Dendritic cell treated with granulocyte-macrophage colony-stimulating factor and Interleukin-4, amounts not matched to agents 40 ng/mL and 50 ng/mL, for 4 days (primary cell): ENCODE results near the gene LAMB3.
A peak's percentile ranks its signal among the peaks of the same experiment; 100 is the strongest.

Experiments used
- H3K27ac Mint-ChIP-seq: one replicate; pipeline ENCODE4 v1.8.0; 2022; ENCODE audit warnings: mild to moderate bottlenecking, mixed read lengths
- H3K27me3 Mint-ChIP-seq: one replicate; pipeline ENCODE4 v1.8.0; 2022; ENCODE audit warnings: mild to moderate bottlenecking, mixed read lengths
- H3K36me3 Mint-ChIP-seq: one replicate; pipeline ENCODE4 v1.8.0; 2022; ENCODE audit warnings: low read depth, mixed read lengths
- H3K4me1 Mint-ChIP-seq: one replicate; pipeline ENCODE4 v1.8.0; 2022; ENCODE audit warnings: low read depth, mixed read lengths
- H3K4me3 Mint-ChIP-seq: one replicate; pipeline ENCODE4 v1.8.0; 2022; ENCODE audit warnings: mild to moderate bottlenecking, moderate library complexity, mixed read lengths
- H3K9me3 Mint-ChIP-seq: one replicate; pipeline ENCODE4 v1.8.0; 2022; ENCODE audit warnings: mixed read lengths
- intact Hi-C: fragments of 100-400 bp; cut with micrococcal nuclease; formaldehyde crosslinking; loops from one replicate; pipeline ENCODE4 v1.15.0; 2022

LAMB3 gene

GRCh38 chr1:209622841-209623829, 29.1 kb downstream of the LAMB3 start:
- intact Hi-C loops, result no loop called here
- Mint-ChIP-seq H3K27me3 (peaks cover 24% of the 10 kb centered on the region), H3K36me3 (peaks cover 9% of the 10 kb centered on the region), H3K27ac (no peak overlapping the region), H3K4me1 (peaks cover 66% of the 10 kb centered on the region), H3K4me3 (no peak overlapping the region), H3K9me3 (no peaks in the 10 kb centered on the region)

- peaks cover 33% of the 10 kb centered on the region for H3K27me3 Mint-ChIP-seq
- H3K4me3 Mint-ChIP-seq, result no peak overlapping the region
- H3K36me3 Mint-ChIP-seq, result peaks cover 19% of the 10 kb centered on the region
- peak overlapping the region; percentile 21 for H3K27ac Mint-ChIP-seq
- H3K4me1 Mint-ChIP-seq, result peaks cover 56% of the 10 kb centered on the region
- intact Hi-C loops, result no loop called here
- H3K9me3 Mint-ChIP-seq, result no peaks in the 10 kb centered on the region
Observed at GRCh38 chr1:209621741-209622655, 30.2 kb downstream of the LAMB3 start.

DNA sequence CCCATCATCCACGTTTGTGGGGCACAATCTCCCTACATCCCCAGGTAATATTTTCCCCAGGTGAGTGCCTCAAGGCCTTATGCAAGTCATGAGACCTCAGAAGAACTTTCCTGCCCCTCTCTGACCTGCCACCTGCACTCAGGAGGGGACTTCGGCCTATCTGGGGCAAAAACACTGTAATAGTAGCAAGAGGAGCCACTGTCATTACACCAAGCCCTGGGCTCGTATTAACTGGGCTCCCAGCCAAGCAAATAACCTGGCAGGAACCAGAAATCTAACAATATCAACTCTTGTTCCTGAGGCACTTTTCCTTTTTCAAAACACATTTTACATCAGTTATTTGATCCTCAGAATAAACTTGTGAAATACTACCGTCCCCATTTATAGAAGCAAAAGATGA, 30.9 kb downstream of the LAMB3 start:
- H3K27me3 Mint-ChIP-seq, result peaks cover 34% of the 10 kb centered on the region
- no peak overlapping the region for H3K4me3 Mint-ChIP-seq
- H3K4me1 Mint-ChIP-seq, result peaks cover 49% of the 10 kb centered on the region
- intact Hi-C loops, result no loop called here
- no peaks in the 10 kb centered on the region for H3K9me3 Mint-ChIP-seq
- peaks cover 26% of the 10 kb centered on the region for H3K36me3 Mint-ChIP-seq
- no peak overlapping the region for H3K27ac Mint-ChIP-seq

DNA sequence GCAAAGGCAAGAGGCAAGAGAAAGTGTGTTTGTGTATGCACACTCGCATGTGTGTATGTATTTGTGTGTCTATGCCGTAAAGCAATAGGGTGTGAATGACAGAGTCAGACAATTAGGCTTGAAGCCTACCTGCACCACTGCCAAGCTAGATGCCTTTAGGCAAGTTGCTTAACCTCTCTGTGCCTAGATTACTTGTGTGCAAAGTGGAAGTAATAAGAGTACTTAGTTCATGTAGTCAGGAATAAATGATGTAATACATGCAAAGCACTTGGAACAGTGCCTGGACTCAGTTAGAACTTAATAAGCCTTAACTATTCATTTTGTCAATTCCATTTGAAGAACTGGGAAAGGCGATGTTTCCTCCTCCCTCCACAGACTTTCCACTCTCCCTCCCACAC, 31.7 kb downstream of the LAMB3 start:
- intact Hi-C loops, result no loop called here
- H3K4me3 Mint-ChIP-seq, result no peak overlapping the region
- H3K36me3 Mint-ChIP-seq, result peaks cover 33% of the 10 kb centered on the region
- H3K27ac Mint-ChIP-seq, result no peak overlapping the region
- H3K4me1 Mint-ChIP-seq, result peaks cover 41% of the 10 kb centered on the region
- peaks cover 38% of the 10 kb centered on the region for H3K27me3 Mint-ChIP-seq
- H3K9me3 Mint-ChIP-seq, result no peaks in the 10 kb centered on the region

DNA sequence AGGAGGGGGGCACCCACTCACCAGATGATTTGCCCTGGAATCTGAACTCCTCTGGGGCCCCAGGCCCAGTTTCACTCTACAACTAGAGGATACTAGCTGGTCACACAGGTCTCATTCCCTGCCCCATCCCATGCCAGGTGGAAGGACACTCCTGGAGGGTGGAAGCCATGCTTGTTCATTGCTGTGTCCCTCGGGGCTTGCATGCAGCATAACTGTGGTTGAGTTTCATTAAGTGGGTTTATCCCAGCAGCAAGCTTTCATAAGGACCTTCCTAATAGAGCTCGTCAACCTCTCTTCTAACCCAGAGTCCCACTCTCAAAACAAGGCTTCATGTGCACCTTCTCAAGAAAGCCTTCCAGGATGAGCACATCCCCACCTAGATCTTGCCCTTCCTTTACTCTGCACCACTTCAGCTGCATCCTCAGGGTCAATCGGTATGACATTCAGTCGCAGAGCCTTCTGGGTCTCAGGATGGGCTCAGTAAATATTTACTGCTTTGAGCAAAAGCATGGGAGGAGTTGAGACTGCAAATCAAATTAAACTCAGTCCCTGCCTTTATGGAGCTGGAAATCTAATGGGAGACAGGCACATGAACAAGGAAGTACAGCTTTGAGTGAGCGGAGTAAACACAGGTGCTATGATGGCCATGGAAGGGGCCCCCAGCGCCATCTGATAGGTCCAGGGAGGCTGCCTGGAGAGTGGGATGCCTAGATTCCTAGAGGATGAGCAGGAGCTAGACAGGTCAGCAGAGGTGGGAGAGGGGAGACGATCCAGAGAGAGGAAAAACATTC, 32.3 kb downstream of the LAMB3 start:
- peaks cover 36% of the 10 kb centered on the region for H3K36me3 Mint-ChIP-seq
- H3K4me1 Mint-ChIP-seq, result peaks cover 39% of the 10 kb centered on the region
- H3K9me3 Mint-ChIP-seq, result no peaks in the 10 kb centered on the region
- H3K4me3 Mint-ChIP-seq, result no peak overlapping the region
- peaks cover 40% of the 10 kb centered on the region for H3K27me3 Mint-ChIP-seq
- no peak overlapping the region for H3K27ac Mint-ChIP-seq
- intact Hi-C loops, result no loop called here

DNA sequence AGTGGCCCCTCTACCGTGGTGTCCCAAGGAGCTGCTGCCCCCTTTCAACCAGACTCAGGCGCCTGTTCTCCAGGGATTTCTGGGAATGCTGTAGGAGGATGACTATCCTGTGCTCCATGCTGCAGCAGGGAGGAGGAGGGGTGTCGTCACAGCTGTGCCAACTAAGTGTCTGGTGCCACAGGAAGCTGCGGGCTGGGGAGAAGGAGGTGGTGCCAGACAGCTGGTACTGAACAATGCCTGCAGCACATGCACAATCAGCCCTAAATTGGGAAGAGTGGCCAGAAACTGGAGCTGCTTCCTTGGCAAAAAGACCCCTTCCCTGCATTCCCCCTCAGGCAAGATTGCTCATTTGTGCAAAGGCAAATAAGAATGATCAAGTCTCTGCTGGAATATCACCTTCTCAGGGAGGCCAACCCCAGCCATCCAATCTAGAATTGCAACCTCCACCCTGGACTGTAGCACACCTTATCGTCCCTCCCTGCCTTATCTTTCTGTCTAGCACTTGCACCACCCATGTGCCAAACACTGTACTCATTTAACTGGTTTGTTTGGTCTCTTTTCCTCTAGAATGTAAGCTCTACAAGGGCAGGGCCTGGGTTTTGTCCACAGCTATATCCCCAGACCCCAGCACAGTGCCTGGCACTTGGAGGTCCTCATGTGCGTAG, 33.3 kb downstream of the LAMB3 start:
- Mint-ChIP-seq H3K27ac (no peak overlapping the region), H3K9me3 (no peaks in the 10 kb centered on the region), H3K36me3 (peaks cover 41% of the 10 kb centered on the region), H3K4me1 (peaks cover 31% of the 10 kb centered on the region), H3K4me3 (no peak overlapping the region), H3K27me3 (peaks cover 33% of the 10 kb centered on the region)
- intact Hi-C loops, result no loop called here

DNA sequence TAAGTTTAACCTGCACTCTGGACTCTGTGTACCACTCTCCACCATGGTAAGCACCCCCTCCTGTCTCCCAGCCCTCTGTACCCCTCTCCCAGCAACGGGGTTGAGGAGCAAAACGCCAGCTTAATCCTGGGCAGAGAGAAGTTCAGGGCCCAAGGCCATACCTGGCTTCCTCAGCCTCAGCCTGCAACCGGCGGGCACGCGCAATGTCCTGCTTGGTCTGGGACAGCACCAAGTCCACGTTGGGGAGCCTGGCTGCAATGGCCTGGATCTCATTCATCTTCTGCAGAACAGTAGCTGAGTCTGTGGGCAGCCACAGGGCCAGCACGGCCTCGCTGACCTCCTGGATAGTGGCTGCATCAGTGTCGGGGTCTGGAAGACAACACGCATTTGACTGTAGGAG, 33.9 kb downstream of the LAMB3 start:
- peaks cover 36% of the 10 kb centered on the region for H3K4me1 Mint-ChIP-seq
- no peaks in the 10 kb centered on the region for H3K9me3 Mint-ChIP-seq
- H3K27me3 Mint-ChIP-seq, result peaks cover 34% of the 10 kb centered on the region
- no peak overlapping the region for H3K27ac Mint-ChIP-seq
- peaks cover 41% of the 10 kb centered on the region for H3K36me3 Mint-ChIP-seq
- intact Hi-C loops, result no loop called here
- no peak overlapping the region for H3K4me3 Mint-ChIP-seq

DNA sequence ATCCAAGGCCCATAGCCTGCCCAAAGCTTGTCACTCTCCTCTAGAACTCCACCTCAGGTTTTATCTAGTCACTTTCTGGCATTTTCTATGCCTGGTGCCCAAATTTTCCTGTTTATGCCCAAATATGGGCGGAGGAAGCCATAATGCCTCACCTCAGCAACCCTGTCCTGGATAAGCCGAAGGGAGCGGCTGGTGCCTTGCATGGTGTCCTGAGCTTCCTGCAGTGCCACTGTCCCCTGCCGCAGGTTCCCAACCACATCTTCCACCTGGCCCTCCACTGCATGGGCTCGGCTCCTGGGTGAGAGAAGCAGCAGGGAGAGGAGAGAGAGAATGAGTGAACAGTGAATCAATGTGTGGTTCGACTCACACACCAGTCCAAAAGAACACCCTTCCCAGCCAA, 34.5 kb downstream of the LAMB3 start:
- Mint-ChIP-seq H3K4me3 (no peak overlapping the region), H3K27ac (no peak overlapping the region), H3K27me3 (peaks cover 37% of the 10 kb centered on the region), H3K36me3 (peaks cover 41% of the 10 kb centered on the region), H3K4me1 (peaks cover 41% of the 10 kb centered on the region), H3K9me3 (no peaks in the 10 kb centered on the region)
- intact Hi-C loops, result no loop called here

GRCh38 chr1:209617047-209617673, 35.1 kb downstream of the LAMB3 start:
- no peak overlapping the region for H3K27ac Mint-ChIP-seq
- H3K9me3 Mint-ChIP-seq, result no peaks in the 10 kb centered on the region
- H3K4me1 Mint-ChIP-seq, result peaks cover 42% of the 10 kb centered on the region
- peaks cover 36% of the 10 kb centered on the region for H3K27me3 Mint-ChIP-seq
- intact Hi-C loops, result no loop called here
- H3K36me3 Mint-ChIP-seq, result peaks cover 38% of the 10 kb centered on the region
- no peak overlapping the region for H3K4me3 Mint-ChIP-seq

GRCh38 chr1:209616366-209617046, 35.7 kb downstream of the LAMB3 start:
- Mint-ChIP-seq H3K9me3 (no peaks in the 10 kb centered on the region), H3K36me3 (peaks cover 32% of the 10 kb centered on the region), H3K27ac (no peak overlapping the region), H3K4me3 (no peak overlapping the region), H3K27me3 (peaks cover 31% of the 10 kb centered on the region), H3K4me1 (peaks cover 36% of the 10 kb centered on the region)
- intact Hi-C loops, result no loop called here

GRCh38 chr1:209614906-209615305, 37.3 kb downstream of the LAMB3 start:
- Mint-ChIP-seq H3K36me3 (peaks cover 31% of the 10 kb centered on the region), H3K27me3 (peaks cover 29% of the 10 kb centered on the region), H3K27ac (no peak overlapping the region), H3K4me3 (no peak overlapping the region), H3K4me1 (peaks cover 20% of the 10 kb centered on the region), H3K9me3 (no peaks in the 10 kb centered on the region)
- intact Hi-C loops, result no loop called here

GRCh38 chr1:209614151-209614420, 38.1 kb downstream of the LAMB3 start:
- H3K9me3 Mint-ChIP-seq, result no peaks in the 10 kb centered on the region
- no peak overlapping the region for H3K27ac Mint-ChIP-seq
- peaks cover 19% of the 10 kb centered on the region for H3K4me1 Mint-ChIP-seq
- H3K27me3 Mint-ChIP-seq, result peaks cover 29% of the 10 kb centered on the region
- peaks cover 31% of the 10 kb centered on the region for H3K36me3 Mint-ChIP-seq
- intact Hi-C loops, result no loop called here
- H3K4me3 Mint-ChIP-seq, result no peak overlapping the region
